GM18508 (cell line): ENCODE measurements around the gene SEC24B.
"Not testable (repeated sequence)": the region's sequence is repeated elsewhere in the genome, so short reads cannot be mapped to it uniquely, and the experiment has no call there.

ENCODE experiments used
- ATAC-seq: cut with Tn5 transposase; IDR thresholded peaks from one replicate; pipeline ENCODE4 v1.9.1; 2021; ENCODE audit warnings: moderate number of reproducible peaks; ENCODE audit not compliant: insufficient read depth, unreplicated experiment

Gene SEC24B

DNA sequence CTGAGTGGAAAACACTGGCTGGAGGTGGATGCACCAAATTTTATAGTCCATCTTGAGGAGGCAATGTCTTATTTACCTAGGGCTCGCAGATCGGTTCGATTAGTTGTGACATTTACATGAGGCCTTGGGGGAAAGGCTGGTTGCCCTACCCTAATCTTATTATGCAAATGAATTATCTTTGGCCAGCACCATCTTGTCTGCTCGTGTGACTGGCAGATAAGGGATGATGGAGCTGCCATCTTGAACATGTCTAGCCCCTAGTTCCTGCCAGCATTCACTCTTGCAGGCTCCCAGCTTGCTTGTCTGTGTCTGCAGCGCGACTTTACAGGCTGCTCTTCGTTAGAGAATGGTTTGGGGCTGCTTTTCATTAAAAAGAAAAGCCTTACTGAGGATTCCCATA lies 61.9 kb downstream of the SEC24B start:
- no peak for ATAC-seq

DNA sequence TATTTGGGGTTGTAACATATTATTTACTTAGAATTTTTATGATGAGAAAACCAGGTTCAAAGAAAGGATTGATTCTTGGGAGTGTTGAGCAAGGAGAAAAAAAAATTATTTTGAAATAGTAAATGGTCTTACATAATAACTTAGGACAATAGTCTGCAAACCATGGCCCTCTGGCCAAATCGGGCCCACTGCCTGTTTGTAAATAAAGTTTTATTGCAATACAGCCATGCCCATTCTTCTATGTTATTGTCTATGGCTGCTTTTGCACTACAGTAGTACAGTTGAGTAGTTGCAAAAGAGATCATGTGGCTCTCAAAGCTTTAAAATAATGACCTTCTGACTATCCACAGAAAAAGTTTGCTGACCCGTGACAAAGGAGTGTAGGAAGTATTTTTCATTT lies 63.3 kb downstream of the SEC24B start:
- ATAC-seq = no peak

DNA sequence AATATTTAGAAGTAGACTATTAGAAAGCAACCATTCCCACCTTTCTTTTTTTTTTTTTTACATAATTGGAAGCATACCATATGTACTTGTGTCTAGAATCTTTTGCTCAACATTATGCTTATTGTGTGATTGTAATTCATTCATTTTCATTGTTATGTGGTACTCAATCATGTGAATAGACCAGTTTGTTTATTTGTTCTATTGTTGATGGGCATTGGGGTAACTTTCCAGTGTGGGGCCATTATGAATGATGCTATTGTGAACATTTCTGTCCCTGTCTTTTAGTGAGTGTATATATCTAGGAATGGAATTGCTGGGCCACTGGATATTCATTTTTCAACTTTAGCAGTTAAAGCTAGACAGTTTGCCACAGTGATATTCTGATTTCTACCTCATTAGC lies 63.9 kb downstream of the SEC24B start:
- no peak for ATAC-seq

DNA sequence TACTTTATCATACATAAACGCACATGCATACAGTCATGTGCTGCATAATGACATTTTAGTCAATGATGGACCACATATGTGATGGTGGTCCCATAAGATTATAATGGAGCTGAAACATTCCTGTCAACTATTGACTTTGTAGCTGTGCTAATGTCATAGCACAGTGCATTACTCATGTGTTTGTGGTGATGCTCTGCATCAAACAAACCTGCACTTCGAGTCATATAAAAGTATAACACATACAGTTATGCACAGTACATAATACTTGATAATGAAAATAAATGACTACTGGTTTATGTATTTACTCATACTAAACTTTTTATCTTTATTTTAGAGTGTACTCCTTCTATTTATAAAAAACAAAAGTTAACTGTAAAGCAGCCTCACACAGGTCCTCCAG lies 65.9 kb downstream of the SEC24B start:
- ATAC-seq = no peak

DNA sequence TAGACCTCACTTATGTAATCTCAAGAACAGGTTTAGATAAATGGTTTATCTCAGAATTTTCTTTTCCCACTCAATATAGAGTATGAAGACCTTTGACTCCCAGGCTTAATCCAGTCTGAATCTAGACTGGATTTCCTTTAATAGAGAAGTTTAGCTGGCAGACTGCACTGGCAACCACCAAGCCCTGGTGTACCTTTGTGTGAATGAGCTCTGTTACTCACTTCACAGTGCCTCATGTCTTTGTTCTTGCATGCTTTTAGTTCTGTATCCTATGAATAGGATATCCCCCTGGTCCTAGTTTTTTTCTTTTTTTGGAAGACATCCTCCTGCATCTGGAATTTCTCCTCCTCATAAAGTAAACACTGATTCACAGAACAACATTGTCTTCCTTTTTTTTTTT lies 73.3 kb downstream of the SEC24B start:
- no peak for ATAC-seq

DNA sequence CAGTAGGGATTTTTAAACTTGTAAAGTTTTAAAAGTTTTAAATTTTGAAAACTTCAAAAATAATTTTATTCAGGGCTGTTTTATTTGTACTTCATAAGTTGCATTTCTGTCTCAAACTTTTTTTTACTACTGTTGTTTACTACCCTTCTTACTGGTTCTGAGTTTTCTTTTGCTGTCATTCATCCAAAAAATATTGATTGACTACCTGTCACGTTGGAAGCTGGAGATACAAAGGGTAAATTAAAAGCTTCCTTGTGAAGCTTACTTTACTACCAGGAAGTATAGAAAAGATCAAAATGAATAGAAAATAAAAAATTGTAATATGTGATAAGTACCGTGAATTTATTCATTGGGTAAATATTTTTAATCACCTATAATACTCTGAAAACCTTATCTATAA lies 77.1 kb downstream of the SEC24B start:
- ATAC-seq = no peak

DNA sequence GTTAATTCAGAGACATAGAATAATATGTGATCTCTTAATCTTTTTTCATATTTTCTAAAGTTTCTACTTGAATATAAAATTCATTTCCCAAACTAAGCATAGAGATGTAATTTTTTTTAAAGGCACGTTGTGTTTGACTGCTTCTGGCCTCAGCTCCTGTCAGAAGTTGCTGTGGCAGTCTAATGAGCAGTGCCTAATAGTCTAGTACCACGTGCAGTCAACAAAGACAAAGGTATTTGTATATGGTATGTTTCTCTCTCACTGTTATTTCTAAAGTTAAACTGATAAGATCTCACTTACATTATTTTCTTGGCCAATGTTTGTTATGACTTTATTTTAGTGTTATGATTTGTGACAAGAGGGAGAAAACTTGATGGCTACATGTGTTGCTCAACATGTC lies 77.8 kb downstream of the SEC24B start:
- no peak for ATAC-seq

DNA sequence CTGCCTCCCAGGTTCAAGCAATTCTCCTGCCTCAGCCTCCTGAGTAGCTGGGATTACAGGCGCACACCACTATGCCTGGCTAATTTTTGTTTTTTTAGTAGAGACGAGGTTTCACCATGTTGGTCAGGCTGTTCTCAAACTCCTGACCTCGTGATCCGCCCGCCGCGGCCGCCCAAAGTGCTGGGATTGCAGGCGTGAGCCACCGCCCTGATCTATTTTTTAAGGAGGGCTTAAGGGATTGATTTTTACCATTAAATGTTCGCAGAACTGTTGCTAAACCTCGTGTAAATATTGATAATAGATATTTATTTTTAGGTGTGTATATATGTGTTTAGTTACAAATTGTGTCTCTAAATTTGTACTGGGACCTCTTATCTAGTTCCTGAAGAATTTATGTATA lies 79.8 kb downstream of the SEC24B start:
- ATAC-seq = not testable (repeated sequence)

DNA sequence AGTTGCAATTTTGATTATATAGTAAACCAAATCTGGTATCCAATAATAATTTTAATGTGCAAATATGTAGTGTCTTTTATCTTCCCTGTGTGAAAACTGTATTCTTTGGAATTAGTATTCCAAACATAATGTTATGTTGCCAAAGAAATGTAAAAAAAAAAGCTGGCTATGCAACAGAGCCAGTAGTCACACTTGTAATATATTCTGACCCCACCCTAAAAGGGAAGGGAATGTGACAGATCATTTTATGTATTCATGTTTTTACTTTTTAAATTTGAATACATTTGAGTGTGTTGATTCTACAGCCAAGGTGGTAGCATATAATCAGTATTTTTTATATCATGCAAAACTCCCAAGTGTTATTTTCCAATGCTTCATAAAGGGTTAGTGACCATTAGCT lies 98.6 kb downstream of the SEC24B start:
- ATAC-seq = no peak

DNA sequence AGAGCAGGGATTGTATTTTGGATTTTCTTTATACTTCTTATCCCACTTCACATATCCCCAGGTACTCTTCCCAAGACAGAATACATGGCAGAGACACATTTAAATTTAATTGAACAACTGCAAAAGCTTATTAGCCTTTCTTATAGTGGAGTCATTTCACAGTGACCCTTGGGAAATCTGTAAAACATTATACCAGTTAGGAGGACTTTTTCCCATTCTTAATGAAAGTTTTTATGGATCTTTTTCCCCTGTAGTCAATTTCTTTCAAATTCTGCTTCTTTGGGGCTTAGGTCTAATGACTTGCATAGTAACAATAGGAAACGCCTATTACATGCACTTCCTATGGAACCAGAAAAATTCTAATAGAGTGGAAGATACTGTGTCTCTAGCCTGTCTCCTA lies 111.8 kb downstream of the SEC24B start:
- ATAC-seq = no peak

DNA sequence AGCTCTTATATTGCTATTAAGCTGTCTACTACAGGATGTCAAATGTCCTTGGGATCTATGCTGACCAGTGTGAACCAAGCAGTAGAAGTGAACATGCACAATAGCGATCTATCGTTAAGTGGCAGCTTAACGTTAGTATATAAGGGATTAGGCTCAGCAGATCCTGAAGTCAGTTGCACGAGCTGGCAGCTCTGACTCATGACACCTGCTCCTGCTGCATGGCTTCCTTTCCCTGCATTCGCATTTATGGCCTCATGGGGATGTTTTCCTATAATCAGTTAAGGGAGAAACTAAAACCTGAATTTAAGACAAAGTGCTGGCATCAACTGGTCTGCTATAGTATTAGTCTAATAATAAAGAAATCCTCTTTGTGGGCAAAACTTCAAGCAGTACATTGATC lies 113.8 kb downstream of the SEC24B start:
- ATAC-seq = no peak

DNA sequence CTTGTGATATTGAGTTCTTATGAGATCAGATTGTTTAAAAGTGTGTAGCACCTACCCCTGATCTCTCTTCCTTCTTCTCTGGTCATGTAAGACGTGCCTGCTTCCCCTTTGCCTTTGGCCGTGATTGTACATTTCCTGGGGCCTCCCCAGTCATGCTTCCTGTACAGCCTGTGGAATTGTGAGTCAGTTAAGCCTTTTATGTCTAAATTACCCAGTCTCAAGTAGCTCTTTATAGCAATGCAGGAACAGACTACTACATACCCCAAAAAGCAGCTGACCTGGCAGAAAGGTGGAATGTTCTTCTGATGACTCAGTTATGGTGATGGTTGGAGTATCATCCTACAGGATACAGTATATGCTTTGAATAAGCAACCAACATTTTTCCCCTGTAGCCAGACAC lies 115.0 kb downstream of the SEC24B start:
- ATAC-seq = no peak

DNA sequence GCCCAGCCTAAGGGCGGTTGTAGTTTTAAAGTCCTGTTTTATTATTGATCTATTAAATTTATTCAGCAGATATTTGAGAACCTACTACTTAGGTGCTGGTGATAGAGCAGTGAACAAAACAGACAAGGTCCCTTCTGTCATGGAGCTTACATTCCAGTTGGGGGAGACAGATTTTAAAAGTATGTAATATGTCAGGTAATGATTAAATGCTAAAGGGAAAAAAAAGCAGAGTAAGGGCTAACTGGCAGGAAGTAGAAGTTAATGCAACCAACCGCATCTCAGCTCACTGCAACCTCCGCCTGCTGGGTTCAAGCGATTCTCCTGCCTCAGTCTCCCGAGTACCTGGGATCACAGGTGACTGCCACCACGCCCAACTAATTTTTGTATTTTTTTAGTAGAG lies 118.6 kb downstream of the SEC24B start:
- no peak for ATAC-seq

DNA sequence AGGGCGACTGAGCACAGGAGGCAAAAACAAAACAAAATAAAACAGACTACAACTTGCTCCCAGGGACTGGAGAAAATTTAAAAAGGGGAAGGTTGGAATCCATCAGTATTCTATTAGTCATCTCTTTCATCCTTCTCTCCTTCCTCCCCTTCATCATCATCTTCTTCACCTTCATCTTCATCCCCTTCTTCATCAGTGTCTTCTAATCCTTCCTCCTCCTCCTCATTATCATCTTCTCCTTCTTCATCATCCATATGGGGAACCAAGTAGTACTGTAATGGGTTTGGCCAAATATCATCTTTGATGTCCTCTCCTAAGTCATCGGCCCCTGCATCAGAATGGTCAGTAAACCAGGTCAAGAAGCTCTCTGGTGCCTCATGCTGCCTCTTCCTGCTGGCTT lies 119.5 kb downstream of the SEC24B start:
- ATAC-seq = no peak

DNA sequence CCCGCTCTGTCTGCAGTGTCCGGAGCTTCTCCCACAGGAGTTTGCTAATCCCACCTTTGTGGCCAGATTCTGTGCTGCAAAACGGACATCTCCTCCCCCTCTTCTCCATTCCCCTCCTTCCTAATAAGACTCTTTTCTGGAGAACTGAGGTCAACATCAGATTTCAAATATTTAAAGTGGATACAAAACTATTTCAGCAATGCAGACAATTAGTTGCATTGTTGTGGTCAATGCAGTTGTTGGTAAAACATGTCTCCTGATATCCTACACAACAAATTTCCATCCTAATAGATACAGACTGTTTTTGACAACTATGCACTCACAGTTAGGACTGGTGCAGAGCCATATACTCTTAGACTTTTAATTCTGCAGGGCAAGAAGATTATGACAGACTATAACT lies 121.4 kb downstream of the SEC24B start:
- ATAC-seq = no peak

DNA sequence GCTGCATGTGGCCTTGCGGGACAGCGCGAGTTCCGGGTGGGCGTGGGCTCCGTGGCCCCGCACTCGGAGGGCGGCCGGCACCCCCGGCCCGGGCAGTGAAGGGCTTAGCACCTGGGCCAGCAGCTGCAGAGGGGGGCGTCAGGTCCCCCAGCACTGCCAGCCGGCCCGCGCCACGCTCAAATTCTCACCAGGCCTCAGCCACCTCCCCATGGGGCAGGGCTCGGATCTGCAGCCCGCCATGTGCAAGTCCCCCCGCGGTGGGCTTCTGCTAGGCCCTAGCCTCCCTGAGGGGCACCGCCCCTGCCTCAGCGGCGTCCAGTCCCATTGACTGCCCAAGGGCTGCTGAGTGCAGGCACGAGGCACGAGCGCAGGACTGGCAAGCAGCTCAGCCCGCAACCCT lies 123.8 kb downstream of the SEC24B start:
- no peak for ATAC-seq

DNA sequence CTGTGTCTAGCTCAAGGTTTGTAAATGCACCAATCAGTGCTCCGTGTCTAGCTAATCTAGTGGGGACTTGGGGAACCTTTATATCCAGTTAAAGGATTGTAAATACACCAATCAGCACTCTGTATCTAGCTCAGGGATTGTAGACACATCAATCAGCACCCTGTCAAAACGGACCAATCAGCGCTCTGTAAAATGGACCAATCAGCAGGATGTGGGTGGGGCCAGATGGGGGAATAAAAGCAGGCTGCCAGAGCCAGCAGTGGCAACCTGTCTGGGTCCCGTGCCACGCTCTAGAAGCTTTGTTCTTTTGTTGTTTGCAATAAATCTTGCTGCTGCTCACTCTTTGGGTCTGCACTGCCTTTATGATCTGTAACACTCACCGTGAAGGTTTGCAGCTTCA lies 124.5 kb downstream of the SEC24B start:
- not testable (repeated sequence) for ATAC-seq

DNA sequence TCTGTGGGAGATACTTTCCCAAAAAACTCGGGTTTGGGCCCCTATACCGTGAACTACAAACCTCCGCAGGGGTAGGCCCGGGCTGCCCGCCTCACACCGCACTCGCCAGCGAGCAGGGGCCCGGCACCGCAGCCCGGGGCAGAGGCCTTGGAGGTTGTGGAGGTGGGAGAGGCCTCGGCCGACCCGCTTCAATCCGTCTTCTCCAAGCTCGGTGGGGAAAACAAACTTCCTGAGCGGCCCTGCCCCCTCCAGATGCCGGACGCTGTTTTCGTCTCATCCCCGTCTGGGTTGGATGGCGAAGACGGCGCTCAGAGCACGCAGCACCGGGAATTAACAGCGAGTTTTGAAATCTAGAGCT lies 126.0 kb downstream of the SEC24B start:
- ATAC-seq = peak; percentile 13

DNA sequence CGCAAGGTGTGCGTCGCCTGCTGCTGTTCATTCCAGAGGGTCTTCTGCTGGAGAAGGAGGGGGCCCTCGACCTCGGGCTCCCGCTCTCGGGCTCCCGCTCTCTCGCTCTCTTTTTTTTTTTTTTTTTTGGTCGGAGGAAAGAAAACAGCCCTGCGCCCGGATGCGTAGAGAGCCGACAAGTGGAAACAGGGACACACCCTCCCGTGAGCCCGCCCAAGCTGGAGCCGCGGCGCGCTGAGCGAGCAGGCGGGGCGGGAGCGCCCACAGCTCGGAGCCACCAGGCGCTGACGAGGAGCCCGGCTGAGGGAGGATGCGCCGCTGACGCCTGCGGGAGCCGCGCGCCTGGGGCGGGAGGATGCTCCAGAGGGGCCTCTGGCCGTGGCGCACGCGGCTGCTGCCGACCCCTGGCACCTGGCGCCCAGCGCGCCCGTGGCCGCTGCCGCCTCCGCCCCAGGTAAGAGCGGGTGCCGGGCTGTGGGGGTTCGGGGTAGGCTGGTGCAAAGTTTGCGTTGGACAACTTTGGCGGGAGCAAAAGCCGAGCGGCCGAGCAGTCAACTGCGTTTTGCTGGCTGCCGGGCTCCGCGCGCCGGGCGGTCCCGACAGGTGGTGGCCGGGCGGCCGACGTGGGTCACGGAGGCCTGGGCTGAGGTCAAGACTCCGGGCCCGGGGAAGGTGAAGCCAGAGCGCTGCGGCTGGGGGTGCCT lies 126.5 kb downstream of the SEC24B start, which contains the start of gene MCUB:
TSS of gene MCUB (plus strand) at position 264 of the 704 bp plus-strand sequence. CDS start at position 356, 92 bp downstream.
- ATAC-seq = peak; percentile 74

DNA sequence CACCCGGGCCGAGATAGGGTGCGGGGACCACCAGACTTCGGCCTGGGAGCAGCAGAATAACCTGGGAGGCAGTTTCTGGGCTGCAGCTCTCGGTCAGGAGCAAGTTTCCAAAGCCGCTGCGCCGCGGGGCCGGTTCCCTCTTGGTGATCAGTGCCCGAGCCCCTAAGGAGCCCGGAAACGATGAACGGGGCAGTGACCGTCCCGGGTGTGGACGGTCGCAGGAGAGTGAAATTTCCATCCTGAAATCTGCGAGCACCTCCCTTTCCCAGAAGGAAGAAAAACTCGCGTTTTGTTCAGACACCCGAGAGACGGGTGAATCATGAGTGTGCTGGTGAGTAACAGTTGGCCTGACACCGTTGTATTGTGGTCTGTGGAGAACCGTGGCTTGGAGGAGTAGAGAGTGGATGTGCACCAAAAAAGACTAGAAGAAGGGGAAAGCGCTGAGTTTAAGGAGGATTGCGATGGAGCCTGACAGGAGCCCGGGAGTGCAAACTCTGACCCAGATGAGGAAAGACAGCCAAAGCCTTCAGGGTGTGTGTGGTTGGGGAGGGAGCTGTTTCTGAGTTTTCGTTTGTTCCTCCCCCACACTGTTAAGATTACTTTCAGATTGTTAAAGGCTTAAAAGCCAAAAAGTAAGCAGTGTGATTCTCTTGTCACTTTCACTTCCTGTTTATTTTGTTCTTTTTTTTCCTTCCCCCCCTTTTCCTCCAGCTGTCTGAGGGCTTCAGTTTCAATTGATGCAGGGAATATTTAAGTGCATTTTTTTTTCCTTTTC lies 127.3 kb downstream of the SEC24B start:
- peak; percentile 52 for ATAC-seq

DNA sequence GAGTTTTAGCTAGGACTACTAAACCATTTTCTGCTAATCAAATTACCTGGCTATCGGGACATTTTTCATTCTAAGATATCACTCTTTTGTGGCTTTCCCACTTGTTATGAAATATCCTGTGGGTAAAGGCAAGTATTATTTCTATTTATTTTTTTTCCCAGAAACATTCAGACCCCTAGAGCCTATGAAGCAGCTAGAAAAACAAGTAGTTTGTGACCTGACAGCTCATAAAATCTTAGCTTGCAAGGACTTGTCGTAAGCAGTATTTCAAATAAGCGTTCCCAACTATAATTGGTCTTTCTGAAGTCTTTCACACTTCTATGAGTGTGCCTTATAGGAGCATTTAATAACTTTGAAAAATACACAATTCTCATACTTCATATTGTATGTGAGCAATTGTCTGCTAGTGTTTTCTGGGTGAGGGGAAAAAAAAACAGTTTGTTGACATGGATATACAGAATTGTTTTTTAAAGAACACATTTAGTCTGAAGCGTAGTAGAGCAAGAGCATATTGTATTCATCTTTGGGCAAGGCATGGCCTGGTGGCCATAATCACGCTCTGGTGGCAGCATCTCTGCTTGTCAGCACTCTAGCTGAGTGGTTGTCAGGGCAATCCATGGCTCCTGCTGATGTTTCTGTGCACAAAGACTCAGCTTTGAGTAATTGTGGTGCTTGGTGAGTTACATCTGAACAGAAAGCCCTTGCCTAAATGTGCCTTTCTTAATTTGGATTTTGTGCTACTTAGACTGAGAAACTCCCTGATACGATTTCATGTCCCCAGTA lies 129.0 kb downstream of the SEC24B start:
- ATAC-seq = no peak
